K562 (cell line): ENCODE data around the gene COASY. TPM values are rescaled to one million over a fixed set of nuclear protein-coding genes. Genes with fewer than 3 reads are reported as not detected.
A peak's percentile ranks its signal among the peaks of the same experiment; 100 is the strongest.

Experiments used
- ATF7 ChIP-seq: fragments of 450-650 bp; IDR thresholded peaks from 2 replicates; pipeline ENCODE4 v1.7.1; 2014; ENCODE audit warnings: mild to moderate bottlenecking, moderate library complexity
- CBFA2T2 ChIP-seq: fragments of 450-650 bp; conservative IDR thresholded peaks from 2 replicates; pipeline ENCODE4 v1.6.1; 2017; ENCODE audit warnings: mild to moderate bottlenecking
- CREM ChIP-seq: IDR thresholded peaks from 2 replicates; pipeline ENCODE4 v1.6.1; 2014; ENCODE audit warnings: antibody characterized with exemption, low read depth
- FOS ChIP-seq: IDR thresholded peaks from 3 replicates; pipeline ENCODE4 v1.6.1; 2011; ENCODE audit not compliant: insufficient read length; ENCODE audit errors: extremely low read depth
- HOMEZ ChIP-seq: fragments of 250-450 bp; sonication (Bioruptor Pico); IDR thresholded peaks from 2 replicates; pipeline ENCODE4 v1.4.0; 2020; ENCODE audit warnings: mild to moderate bottlenecking, moderate library complexity
- JUNB ChIP-seq: fragments of 450-650 bp; formaldehyde crosslinking; conservative IDR thresholded peaks from 2 replicates; pipeline ENCODE4 v1.4.0; 2020; ENCODE audit warnings: mild to moderate bottlenecking
- L3MBTL2 ChIP-seq: fragments of 450-650 bp; IDR thresholded peaks from 2 replicates; pipeline ENCODE4 v1.6.1; 2016; ENCODE audit warnings: mild to moderate bottlenecking, moderate library complexity
- MAZ ChIP-seq, 2 experiments: fragments of 450-650 bp in 1 of 2; sonication (generic) in 1 of 2; formaldehyde crosslinking; IDR thresholded peaks in 1 of 2; conservative IDR thresholded peaks in 1 of 2; 2 replicates each; pipeline versions ENCODE4 v1.4.0 to v1.5.0; 2020; ENCODE audit warnings: mild to moderate bottlenecking in 1 of 2, missing genetic modification reagents in 1 of 2
- MEF2A ChIP-seq: IDR thresholded peaks from 2 replicates; pipeline ENCODE4 v1.6.1; 2011; ENCODE audit warnings: low read depth, mild to moderate bottlenecking, low read length, moderate library complexity; ENCODE audit not compliant: control insufficient read depth
- MYC ChIP-seq, 2 experiments: fragments of 250-450 bp in 1 of 2; sonication (Bioruptor Pico) in 1 of 2; IDR thresholded peaks; 2 replicates each; pipeline versions ENCODE4 v1.5.1 to v1.6.1; 2012 to 2021; ENCODE audit warnings: low read depth in 2 of 2, borderline replicate concordance in 1 of 2, improper control_type of control experiment in 1 of 2, low read length in 1 of 2, mild to moderate bottlenecking in 1 of 2, moderate library complexity in 1 of 2
- NFIC ChIP-seq: fragments of 450-650 bp; IDR thresholded peaks from 2 replicates; pipeline ENCODE4 v1.6.1; 2017; ENCODE audit warnings: mild to moderate bottlenecking, inconsistent platforms
- NR2C2 ChIP-seq, 2 experiments: fragments of 200-800 bp in 1 of 2; sonication (Bioruptor generic) in 1 of 2; sonication (generic) in 1 of 2; formaldehyde crosslinking in 1 of 2; IDR thresholded peaks; 2 replicates each; pipeline versions ENCODE4 v1.6.1 to v1.8.0; 2016 to 2022; ENCODE audit warnings: mild to moderate bottlenecking in 1 of 2, missing compliant biosample characterization in 1 of 2, missing genetic modification characterization in 1 of 2, missing genetic modification reagents in 1 of 2
- POLR2H ChIP-seq: IDR thresholded peaks from 2 replicates; pipeline ENCODE4 v1.6.1; 2016; ENCODE audit warnings: missing genetic modification characterization, low read depth, mild to moderate bottlenecking, control low read depth, missing compliant biosample characterization, moderate library complexity
- RBM25 ChIP-seq: fragments of 200-400 bp; formaldehyde crosslinking; IDR thresholded peaks from 2 replicates; pipeline ENCODE4 v1.6.1; 2018; ENCODE audit warnings: low read length, low read depth, moderate library complexity; ENCODE audit not compliant: severe bottlenecking
- ZBTB43 ChIP-seq: sonication (generic); formaldehyde crosslinking; IDR thresholded peaks from 2 replicates; pipeline ENCODE4 v1.8.0; 2023; ENCODE audit warnings: mild to moderate bottlenecking, missing genetic modification reagents
- ZNF318 ChIP-seq, 2 experiments: fragments of 450-650 bp; IDR thresholded peaks; 2 replicates each; pipeline ENCODE4 v1.6.1; 2016; ENCODE audit warnings: mild to moderate bottlenecking in 2 of 2, borderline replicate concordance in 1 of 2, low read depth in 1 of 2, moderate library complexity in 1 of 2
- ZNF707 ChIP-seq: fragments of 250-450 bp; sonication (Bioruptor Pico); conservative IDR thresholded peaks from 2 replicates; pipeline ENCODE4 v1.8.0; 2022; ENCODE audit warnings: inconsistent platforms, mild to moderate bottlenecking, moderate library complexity
- polyA plus RNA-seq, 8 experiments: library from polyadenylated mRNA; depleted of rRNA in 4 of 8; stranded (reverse) in 5 of 8; unstranded in 3 of 8; fragments of >200 nt; fragmentation: Nextera tagmentation in 2 of 8; fragmentation: Illumina TruSeq in 1 of 8; extraction: Ambion mirVana in 2 of 8; extraction: Trizol in 1 of 8; gene quantifications; 2 replicates each; pipeline versions ENCODE4 v1.2.1 to v1.2.3, GENCODE V29; 2011 to 2014; ENCODE audit warnings: inconsistent platforms in 1 of 8, missing spikeins in 1 of 8
- total RNA-seq, 7 experiments: library from RNA; depleted of rRNA in 6 of 7; stranded (reverse); fragments of >200 nt in 6 of 7; fragmentation: Illumina TruSeq in 2 of 7; extraction: Trizol in 2 of 7; gene quantifications; 2 replicates each; pipeline versions ENCODE4 v1.2.1 to v1.2.3, GENCODE V29; 2011 to 2021; ENCODE audit warnings: low replicate concordance in 1 of 7

COASY gene
- total and polyA plus RNA-seq, 9 of the 15 experiments (the other 6 are each of a cell fraction or from before 2014, with no cell fraction given) = 25.4 to 175 (median 62.3) TPM

- TF ChIP-seq ZBTB43 (no peak), NFIC (peak; percentile 96), HOMEZ (CRISPR knock-in tag) (0 out of 2 replicates have a peak, but pooled peaks have one; percentile 39), MAZ (CRISPR knock-in tag; conservative IDR thresholded peaks at IDR 0.05 in 1 of 2, IDR thresholded peaks at IDR 0.05 in 1 of 2) (peak; percentile 10 to 78), RBM25 (peak; percentile 96), MEF2A (no peak), CREM (peak; percentile 56; the same call in 1 of the 2 replicates), POLR2H (tag) (0 out of 2 replicates have a peak, but pooled peaks have one; percentile 8), CBFA2T2 (peak; percentile 58), ZNF707 (no peak), ATF7 (peak; percentile 32; the same call in 1 of the 2 replicates), MYC (IDR thresholded peaks at IDR 0.05; ENCODE audit: low read depth, low read length) (peak; percentile 86), MYC (CRISPR knock-in tag; IDR thresholded peaks at IDR 0.05; ENCODE audit: borderline replicate concordance, low read depth) (peak; percentile 71; the same call in 1 of the 2 replicates), L3MBTL2 (peak; percentile 87; the same call in 1 of the 2 replicates), JUNB (CRISPR knock-in tag) (no peak), ZNF318 (IDR thresholded peaks at IDR 0.05; ENCODE audit: borderline replicate concordance in 1 of 2, low read depth in 1 of 2) (no peak), FOS (peak; percentile 57), NR2C2 (CRISPR knock-in tag; IDR thresholded peaks at IDR 0.05) (no peak), NR2C2 (tag; IDR thresholded peaks at IDR 0.05) (peak; percentile 11; the same call in 1 of the 2 replicates)
Observed at GRCh38 chr17:42536048-42536371, 25.9 kb upstream of the COASY start, which contains the start of gene NAGLU (continued).
